ENCODE results near the gene POU2F3.

Gene POU2F3

DNA sequence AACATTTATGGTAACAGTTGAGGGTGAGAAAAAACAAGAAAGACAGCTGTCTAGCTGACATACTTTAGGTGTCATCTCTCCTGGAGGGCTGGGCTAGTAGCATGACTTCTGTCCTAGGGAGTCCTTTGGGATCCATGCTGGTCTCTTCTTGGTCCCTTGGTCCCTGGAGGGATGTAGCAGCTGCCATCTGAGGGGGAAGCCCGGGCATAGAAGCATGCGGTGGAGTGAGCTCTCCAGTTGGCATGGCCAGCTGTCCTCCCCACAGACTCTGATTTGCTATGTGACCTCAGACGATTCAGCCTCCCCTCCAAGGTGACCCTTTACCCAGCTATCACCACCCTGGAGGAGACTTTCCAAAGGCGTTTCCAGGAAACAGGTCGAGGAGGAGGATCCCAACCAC lies 28.7 kb downstream of the POU2F3 start:
- Histone ChIP-seq H3K36me3 (ENCODE audit: control insufficient read depth in 2 of 2, insufficient read depth in 1 of 2, low read length in 2 of 2) (no peaks in the 10 kb centered on the region), H3K4me1 (ENCODE audit: control insufficient read depth, insufficient read depth, low read length) (no peaks in the 10 kb centered on the region), H3K4me3 (ENCODE audit: low read depth, low read length) (no peak overlapping the region), H3K27ac (ENCODE audit: extremely low read depth, low read depth, low read length) (no peak overlapping the region), H3K9me3 (ENCODE audit: control insufficient read depth, insufficient read depth, low read depth, low read length) (no peaks in the 10 kb centered on the region)
- ChIA-PET CTCF (interaction anchor here (1.7 to 2.3 kb wide), 3 partner anchors 10 to 34 kb away, joined by 5 to 17 read pairs (median 10); no protein-coding TSS in a partner anchor), POLR2A (no interaction called here)
- TF ChIP-seq, protein P1, sequence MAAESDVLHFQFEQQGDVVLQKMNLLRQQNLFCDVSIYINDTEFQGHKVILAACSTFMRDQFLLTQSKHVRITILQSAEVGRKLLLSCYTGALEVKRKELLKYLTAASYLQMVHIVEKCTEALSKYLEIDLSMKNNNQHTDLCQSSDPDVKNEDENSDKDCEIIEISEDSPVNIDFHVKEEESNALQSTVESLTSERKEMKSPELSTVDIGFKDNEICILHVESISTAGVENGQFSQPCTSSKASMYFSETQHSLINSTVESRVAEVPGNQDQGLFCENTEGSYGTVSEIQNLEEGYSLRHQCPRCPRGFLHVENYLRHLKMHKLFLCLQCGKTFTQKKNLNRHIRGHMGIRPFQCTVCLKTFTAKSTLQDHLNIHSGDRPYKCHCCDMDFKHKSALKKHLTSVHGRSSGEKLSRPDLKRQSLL (tag by site-specific recombination; IDR thresholded peaks at IDR 0.05) = no peak
- TF ChIP-seq ZEB2 (tag by site-specific recombination; IDR thresholded peaks at IDR 0.05) = no peak
- no peak for TF ChIP-seq ZNF555 (tag by site-specific recombination; conservative IDR thresholded peaks at IDR 0.05)
- TF ChIP-seq, protein P2, sequence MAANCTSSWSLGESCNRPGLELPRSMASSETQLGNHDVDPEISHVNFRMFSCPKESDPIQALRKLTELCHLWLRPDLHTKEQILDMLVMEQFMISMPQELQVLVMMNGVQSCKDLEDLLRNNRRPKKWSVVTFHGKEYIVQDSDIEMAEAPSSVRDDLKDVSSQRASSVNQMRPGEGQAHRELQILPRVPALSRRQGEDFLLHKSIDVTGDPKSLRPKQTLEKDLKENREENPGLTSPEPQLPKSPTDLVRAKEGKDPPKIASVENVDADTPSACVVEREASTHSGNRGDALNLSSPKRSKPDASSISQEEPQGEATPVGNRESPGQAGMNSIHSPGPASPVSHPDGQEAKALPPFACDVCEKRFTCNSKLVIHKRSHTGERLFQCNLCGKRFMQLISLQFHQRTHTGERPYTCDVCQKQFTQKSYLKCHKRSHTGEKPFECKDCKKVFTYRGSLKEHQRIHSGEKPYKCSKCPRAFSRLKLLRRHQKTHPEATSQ (tag by site-specific recombination; IDR thresholded peaks at IDR 0.05) = no peak
- TF ChIP-seq GLI4 (tag by site-specific recombination; IDR thresholded peaks at IDR 0.05) = no peak
- TF ChIP-seq ZNF157 (tag by site-specific recombination; IDR thresholded peaks at IDR 0.05) = no peak
- TF ChIP-seq SCRT2 (tag by site-specific recombination; IDR thresholded peaks at IDR 0.05) = no peak
- no peak for TF ChIP-seq ZNF530 (tag by site-specific recombination; IDR thresholded peaks at IDR 0.05; ENCODE audit: low read depth)
- TF ChIP-seq ZNF146 (tag by site-specific recombination; IDR thresholded peaks at IDR 0.05) = no peak
- no peak for TF ChIP-seq ZNF223 (tag by site-specific recombination; IDR thresholded peaks at IDR 0.05)
- TF ChIP-seq ZFP69B (tag by site-specific recombination; IDR thresholded peaks at IDR 0.05) = no peak
- TF ChIP-seq SETDB1 (IDR thresholded peaks at IDR 0.05; ENCODE audit: insufficient read length, low read length) = no peak

DNA sequence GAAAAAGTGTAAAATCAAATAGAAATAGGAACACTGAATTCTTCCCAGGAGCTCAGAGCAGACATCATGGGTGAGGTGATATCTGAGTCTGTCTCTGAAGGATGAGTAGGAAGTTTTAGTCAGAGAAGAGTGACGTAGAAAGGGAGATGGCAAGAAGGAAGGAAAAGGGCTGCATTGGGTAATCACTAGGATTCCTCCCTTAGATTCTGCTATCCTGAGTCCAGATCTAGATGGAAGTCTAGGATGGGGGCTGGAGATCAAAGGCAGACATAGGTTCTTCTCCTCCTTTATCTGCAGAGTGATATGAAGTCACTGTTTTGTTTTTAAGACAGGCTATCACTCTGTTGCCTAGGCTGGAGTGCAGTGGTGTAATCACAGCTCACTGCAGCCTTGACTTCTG lies 30.4 kb downstream of the POU2F3 start:
- no peaks in the 10 kb centered on the region for H3K36me3 ChIP-seq (ENCODE audit: control insufficient read depth in 2 of 2, insufficient read depth in 1 of 2, low read length in 2 of 2)
- TF ChIP-seq ZNF624 (tag by site-specific recombination; IDR thresholded peaks at IDR 0.05) (no peak), ZNF214 (tag by site-specific recombination; IDR thresholded peaks at IDR 0.05; ENCODE audit: borderline replicate concordance) (no peak), ZNF571 (tag by site-specific recombination; IDR thresholded peaks at IDR 0.05) (no peak), ZNF391 (tag by site-specific recombination; IDR thresholded peaks at IDR 0.05; ENCODE audit: borderline replicate concordance, low read depth) (no peak), ZNF629 (tag by site-specific recombination; IDR thresholded peaks at IDR 0.05) (no peak), ZNF10 (tag by site-specific recombination; IDR thresholded peaks at IDR 0.05) (no peak), ZNF654 (tag by site-specific recombination; IDR thresholded peaks at IDR 0.05; ENCODE audit: low read depth) (no peak), ZNF791 (tag by site-specific recombination; IDR thresholded peaks at IDR 0.05) (no peak), ZNF24 (tag by site-specific recombination; IDR thresholded peaks at IDR 0.05) (no peak), KLF8 (tag by site-specific recombination; IDR thresholded peaks at IDR 0.05) (no peak), ZNF626 (tag by site-specific recombination; IDR thresholded peaks at IDR 0.05) (no peak), SETDB1 (IDR thresholded peaks at IDR 0.05; ENCODE audit: insufficient read length, low read length) (no peak)
- TF ChIP-seq, protein P3, sequence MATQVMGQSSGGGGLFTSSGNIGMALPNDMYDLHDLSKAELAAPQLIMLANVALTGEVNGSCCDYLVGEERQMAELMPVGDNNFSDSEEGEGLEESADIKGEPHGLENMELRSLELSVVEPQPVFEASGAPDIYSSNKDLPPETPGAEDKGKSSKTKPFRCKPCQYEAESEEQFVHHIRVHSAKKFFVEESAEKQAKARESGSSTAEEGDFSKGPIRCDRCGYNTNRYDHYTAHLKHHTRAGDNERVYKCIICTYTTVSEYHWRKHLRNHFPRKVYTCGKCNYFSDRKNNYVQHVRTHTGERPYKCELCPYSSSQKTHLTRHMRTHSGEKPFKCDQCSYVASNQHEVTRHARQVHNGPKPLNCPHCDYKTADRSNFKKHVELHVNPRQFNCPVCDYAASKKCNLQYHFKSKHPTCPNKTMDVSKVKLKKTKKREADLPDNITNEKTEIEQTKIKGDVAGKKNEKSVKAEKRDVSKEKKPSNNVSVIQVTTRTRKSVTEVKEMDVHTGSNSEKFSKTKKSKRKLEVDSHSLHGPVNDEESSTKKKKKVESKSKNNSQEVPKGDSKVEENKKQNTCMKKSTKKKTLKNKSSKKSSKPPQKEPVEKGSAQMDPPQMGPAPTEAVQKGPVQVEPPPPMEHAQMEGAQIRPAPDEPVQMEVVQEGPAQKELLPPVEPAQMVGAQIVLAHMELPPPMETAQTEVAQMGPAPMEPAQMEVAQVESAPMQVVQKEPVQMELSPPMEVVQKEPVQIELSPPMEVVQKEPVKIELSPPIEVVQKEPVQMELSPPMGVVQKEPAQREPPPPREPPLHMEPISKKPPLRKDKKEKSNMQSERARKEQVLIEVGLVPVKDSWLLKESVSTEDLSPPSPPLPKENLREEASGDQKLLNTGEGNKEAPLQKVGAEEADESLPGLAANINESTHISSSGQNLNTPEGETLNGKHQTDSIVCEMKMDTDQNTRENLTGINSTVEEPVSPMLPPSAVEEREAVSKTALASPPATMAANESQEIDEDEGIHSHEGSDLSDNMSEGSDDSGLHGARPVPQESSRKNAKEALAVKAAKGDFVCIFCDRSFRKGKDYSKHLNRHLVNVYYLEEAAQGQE (tag by site-specific recombination; IDR thresholded peaks at IDR 0.05) = no peak
- TF ChIP-seq, protein P4, sequence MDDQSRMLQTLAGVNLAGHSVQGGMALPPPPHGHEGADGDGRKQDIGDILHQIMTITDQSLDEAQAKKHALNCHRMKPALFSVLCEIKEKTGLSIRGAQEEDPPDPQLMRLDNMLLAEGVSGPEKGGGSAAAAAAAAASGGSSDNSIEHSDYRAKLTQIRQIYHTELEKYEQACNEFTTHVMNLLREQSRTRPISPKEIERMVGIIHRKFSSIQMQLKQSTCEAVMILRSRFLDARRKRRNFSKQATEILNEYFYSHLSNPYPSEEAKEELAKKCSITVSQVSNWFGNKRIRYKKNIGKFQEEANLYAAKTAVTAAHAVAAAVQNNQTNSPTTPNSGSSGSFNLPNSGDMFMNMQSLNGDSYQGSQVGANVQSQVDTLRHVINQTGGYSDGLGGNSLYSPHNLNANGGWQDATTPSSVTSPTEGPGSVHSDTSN (CRISPR knock-in tag; IDR thresholded peaks at IDR 0.05) = no peak
- no peak overlapping the region for H3K4me3 ChIP-seq (ENCODE audit: low read depth, low read length)
- no peaks in the 10 kb centered on the region for H3K4me1 ChIP-seq (ENCODE audit: control insufficient read depth, insufficient read depth, low read length)
- POLR2A ChIA-PET = no interaction called here
- no peak overlapping the region for H3K27ac ChIP-seq (ENCODE audit: extremely low read depth, low read depth, low read length)
- H3K9me3 ChIP-seq (ENCODE audit: control insufficient read depth, insufficient read depth, low read depth, low read length) = no peaks in the 10 kb centered on the region
- CTCF ChIA-PET = interaction anchor here (1.0 kb wide), 1 partner anchor 31 kb away, joined by 4 read pairs; the partner anchor contains the start of gene POU2F3
